ENCODE results near the gene SCFD1.
"Not testable (repeated sequence)": the region's sequence is repeated elsewhere in the genome, so short reads cannot be mapped to it uniquely, and the experiment has no call there.

The SCFD1 gene

GRCh38 chr14:30678926-30679431 lies 56.9 kb downstream of the SCFD1 start:
- no peak for DNase-seq

DNA sequence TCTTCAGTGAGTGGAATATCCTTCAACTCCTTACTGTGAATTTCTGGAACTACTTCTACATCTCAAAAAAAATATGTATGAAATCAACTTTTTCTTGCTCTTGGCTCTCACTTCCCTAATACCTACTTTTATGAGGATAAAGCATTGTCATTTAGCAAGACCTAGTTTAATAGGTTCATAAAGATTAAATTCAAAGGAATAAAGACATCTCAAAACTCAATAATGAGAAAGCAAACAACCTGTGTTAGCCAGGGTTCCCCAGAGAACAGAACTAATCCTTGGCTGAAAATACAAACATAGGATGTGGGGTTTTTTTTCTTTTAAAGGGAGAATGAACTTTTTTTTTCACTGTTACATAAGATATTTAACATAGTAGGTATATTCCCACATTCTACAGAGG lies 57.9 kb downstream of the SCFD1 start:
- DNase-seq, result no peak

DNA sequence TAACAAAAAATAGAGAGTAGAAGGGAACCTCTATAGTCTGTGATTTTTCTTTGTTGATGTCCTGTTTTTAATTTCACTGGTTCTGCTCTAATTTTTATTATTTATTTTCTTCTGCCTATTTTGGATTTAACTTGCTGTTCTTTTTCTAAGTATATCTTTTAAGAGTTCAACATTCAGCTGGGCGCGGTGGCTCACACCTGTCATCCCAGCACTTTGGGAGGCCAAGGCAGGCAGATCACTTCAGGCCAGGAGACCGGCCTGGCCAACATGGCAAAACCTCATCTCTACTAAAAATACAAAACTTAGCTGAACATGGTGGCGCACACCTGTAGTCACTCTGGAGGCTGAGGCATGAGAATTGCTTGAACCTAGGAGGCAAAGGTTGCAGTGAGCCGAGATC lies 58.7 kb downstream of the SCFD1 start:
- DNase-seq, result not testable (repeated sequence)

DNA sequence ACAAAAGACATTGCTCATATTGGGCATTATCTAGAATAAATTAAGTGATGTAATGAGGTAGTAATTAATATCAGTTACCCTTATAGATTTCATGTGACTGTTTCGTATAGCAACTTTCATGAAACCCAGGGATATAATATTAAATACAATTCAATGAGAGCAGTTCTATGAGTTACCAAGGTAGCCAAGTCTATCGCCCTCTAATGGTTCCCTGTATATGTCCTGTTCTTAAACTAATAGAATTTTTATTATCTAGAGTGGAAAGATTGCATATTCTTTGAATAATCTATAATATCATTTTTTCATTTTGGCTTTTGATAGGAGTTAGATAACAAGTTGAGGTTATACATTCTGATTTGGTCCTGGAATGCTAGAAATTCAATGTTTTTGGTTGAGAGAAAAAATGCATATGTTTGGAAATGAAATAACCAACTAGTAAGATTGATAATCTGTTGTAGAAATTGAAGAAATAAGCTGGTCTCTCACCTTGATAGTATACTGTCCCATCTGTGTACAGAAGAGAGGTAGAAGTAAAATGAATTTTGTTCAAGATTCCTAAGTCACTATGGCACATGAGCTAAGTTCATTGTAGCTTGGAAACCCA lies 59.7 kb downstream of the SCFD1 start:
- DNase-seq, result no peak

- DNase-seq, result not testable (repeated sequence)
These were observed 68.6 kb downstream of the SCFD1 start for GRCh38 chr14:30690487-30691355.

DNA sequence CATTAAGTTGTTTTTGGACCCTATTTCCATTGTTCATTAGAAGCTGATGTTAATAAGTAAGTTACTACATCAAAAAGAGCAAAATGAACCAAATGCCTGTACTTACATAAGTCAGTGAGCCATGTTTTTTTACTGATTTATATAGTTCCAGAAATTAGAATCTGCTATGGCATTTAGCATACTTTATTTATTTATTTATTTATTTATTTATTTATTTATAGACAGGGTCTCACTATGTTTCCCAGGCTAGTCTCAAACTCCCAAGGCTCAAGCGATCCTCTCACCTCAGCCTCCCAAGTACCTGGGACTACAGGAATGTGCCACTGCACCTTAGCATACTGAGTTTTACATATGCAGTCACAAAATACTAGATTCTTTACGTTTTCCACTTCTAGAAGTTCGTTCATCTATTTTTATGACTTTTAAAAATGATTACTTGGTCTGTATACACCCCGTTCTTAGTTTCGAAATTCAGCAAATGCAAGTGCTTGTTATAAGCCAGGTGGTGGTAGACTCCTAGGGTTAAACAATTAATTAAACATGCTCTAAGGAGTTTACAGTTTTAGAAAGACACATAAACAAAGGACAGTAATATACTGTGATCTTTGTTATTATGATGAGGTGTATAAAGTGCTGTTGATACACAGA lies 69.8 kb downstream of the SCFD1 start:
- no peak for DNase-seq

DNA sequence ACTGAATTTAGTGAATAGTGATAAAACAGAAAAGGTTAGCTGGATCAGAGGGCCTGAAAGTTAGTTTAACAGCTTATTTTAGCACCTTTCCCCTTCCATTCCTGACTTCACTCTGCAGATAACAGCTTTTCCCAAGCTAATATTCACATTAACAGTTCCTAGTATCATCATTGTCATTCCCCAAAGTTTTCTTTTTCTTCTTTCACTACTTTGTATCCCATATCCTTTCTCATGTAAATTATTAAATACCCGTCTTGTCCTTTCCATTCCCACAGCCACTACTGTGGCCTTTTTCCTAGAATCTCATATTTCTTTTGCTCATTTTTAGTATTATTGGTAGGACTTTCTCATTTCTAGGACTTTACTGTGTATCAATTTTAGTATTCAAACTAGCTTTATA lies 70.5 kb downstream of the SCFD1 start:
- DNase-seq, result no peak

DNA sequence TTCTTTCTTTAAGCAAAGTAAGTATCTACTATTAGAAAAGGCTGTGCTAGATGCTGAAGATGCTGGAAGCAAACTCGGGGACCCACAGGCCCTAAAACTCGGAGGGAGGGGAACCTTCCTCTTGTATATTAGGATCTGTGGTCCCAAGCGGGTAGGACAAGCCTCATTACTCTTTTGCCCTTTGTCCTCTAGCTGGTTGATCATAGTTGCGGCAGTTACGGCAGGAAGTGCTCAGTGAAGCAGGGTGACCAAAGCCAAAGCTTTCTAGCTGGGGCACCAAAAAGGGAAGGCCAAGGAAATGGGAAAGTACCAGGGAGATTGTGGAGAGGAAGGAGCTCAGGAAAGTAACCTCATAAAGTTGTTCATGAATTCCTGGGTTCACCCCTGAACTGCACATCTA lies 76.3 kb downstream of the SCFD1 start:
- DNase-seq, result no peak

GRCh38 chr14:30706704-30707103 lies 84.6 kb downstream of the SCFD1 start:
- no peak for DNase-seq

GRCh38 chr14:30708157-30708556 lies 86.0 kb downstream of the SCFD1 start:
- DNase-seq, result no peak

GRCh38 chr14:30709201-30709600 lies 87.1 kb downstream of the SCFD1 start:
- DNase-seq, result no peak

- DNase-seq, result no peak
These were observed 88.8 kb downstream of the SCFD1 start for GRCh38 chr14:30710876-30711275.

GRCh38 chr14:30719137-30719536 lies 97.0 kb downstream of the SCFD1 start:
- no peak for DNase-seq

- DNase-seq, result no peak
These were observed 103.6 kb downstream of the SCFD1 start for GRCh38 chr14:30725763-30726162.

DNA sequence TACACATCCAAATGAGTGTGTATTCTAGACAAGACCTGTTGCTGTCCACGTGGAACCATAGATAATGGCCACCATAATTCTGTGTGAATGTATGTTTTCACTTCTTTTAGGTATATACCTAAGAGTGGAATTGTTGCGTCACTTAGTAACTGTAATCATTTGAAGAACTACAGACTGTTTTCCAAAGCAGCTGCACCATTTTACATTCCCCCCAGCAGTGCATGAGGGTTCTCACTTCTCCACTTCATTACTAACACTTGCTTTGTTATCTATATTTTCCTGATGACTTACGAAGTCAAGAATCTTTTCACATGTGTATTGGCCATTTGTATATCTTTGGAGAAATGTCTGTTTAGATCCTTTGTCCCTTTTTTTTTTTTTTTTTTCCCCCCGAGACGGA lies 106.4 kb downstream of the SCFD1 start:
- DNase-seq, result no peak

DNA sequence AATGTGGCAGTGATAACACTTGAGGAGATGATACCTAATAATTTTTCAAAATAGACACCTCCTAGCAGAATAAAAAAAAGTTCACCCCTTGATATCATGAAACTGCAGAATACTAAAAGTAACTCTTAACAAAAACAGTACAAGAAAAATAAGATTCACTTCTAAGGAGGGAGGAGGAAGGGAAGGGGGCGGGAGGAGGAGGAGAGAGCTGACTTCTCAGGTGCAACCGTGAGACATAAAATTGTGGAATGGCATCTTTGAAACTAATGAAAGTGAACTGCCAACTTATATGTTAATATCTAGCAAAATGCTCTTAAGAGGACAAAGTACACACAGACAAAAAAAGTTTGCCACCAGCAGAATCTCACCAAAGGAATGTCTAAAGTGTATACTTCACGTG lies 115.8 kb downstream of the SCFD1 start:
- no peak for DNase-seq

- no peak for DNase-seq
These were observed 116.9 kb downstream of the SCFD1 start for GRCh38 chr14:30738978-30739377.

DNA sequence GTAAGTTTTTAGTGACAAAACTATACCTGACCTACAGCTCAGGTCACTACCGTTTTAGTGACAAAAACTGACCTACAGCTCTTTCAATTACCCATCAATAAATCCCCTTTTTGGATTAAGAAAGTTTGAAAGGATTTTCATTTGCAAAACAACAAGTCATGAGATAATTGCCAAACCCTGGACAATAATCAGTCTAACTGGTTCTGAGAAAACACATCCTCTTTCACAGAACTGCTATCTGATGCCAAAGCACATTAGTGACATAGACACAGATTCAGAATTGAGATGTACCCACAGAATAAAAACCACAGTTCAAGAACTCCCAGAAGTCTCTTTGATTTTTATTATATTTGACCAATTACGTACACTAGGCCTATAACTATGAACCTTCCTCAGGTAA lies 126.2 kb downstream of the SCFD1 start:
- DNase-seq, result no peak

GRCh38 chr14:30751646-30752416 lies 129.7 kb downstream of the SCFD1 start:
- no peak for DNase-seq

- DNase-seq, result no peak
These were observed 131.3 kb downstream of the SCFD1 start for GRCh38 chr14:30753452-30753851.

GRCh38 chr14:30754778-30755177 lies 132.7 kb downstream of the SCFD1 start:
- DNase-seq, result no peak

- DNase-seq, result no peak
These were observed 134.5 kb downstream of the SCFD1 start for GRCh38 chr14:30756594-30756993.

DNA sequence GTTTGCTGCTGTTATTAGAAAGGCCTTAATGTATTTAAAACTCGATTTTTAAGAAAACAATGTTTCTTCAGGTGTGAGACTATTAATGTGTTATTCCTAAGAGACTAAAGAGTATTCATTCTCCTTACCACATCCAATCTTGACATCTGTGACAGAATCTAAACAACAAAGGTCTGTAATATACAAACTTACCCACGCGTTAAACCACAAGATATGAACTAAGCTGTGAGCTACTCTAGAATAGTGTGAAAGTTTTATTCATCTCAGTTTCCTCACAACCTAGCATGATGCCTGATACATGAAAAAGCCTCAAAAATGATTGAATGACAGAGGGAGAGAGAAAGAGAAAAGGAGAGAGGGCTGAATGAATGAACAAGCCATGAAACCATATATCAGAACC lies 135.0 kb downstream of the SCFD1 start:
- DNase-seq, result no peak
